ENCODE data around the gene CCRL2. TPM values are rescaled to one million over a fixed set of nuclear protein-coding genes. Genes with fewer than 3 reads are reported as not detected.

The CCRL2 gene
- total RNA-seq, 4 donors from 2014 or later: 0.88 to 3.2 (median 1.7) TPM

GRCh38 chr3:46397111-46397510 lies 9.9 kb upstream of the CCRL2 start:
- intact Hi-C loops (cut with DNase I; ENCODE audit: low total_unique reads): no loop called here
- TF ChIP-seq POLR2A (IDR thresholded peaks at IDR 0.05) (no peak), CTCF (IDR thresholded peaks at IDR 0.05) (no peak)
- Histone ChIP-seq H3K36me3 (no peaks in the 10 kb centered on the region), H3K27ac (no peak overlapping the region), H3K4me1 (no peaks in the 10 kb centered on the region), H3K27me3 (no peaks in the 10 kb centered on the region), H3K4me3 (no peak overlapping the region), H3K9me3 (no peaks in the 10 kb centered on the region)
- DNase-seq: no peak

DNA sequence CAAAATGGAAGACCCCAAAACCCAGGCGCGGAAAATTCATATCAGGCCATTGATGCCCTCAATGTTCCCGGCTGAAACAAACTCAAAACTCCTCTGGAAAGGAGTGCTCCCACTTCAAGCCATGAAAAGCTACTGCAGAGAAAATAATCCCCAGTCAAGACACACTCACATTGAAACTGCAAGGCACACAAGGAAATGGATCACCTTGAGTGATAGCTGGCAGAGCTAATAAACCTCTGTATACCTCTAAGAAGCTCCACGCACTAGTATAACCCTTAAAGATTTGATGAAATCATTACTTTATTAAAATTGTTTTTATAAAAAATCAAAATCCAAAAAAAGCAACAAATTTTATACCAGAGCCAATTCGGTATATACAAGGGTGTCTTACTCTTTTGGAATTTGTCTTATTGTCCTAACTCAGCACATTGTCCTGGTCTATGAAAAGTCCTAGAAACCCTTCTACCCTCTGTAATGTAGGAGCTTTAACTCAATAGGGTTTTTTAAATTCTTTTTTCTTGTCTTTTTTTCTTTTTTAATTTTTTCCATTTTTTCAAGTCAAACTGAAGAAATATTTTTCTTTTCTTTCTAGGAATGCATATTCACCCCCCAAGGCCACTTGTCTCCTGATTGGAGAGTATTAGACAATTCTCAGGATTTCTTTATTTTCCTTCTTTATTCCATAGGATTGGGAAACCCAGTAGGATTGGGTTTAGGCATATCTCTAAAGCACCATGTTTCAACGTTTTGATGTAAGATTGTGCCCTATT lies 8.7 kb upstream of the CCRL2 start:
- TF ChIP-seq CTCF (IDR thresholded peaks at IDR 0.05) (no peak), POLR2A (IDR thresholded peaks at IDR 0.05) (no peak)
- intact Hi-C loops (cut with DNase I; ENCODE audit: low total_unique reads): no loop called here
- no peaks in the 10 kb centered on the region for H3K36me3 ChIP-seq
- H3K27me3 ChIP-seq: no peaks in the 10 kb centered on the region
- H3K9me3 ChIP-seq: no peaks in the 10 kb centered on the region
- no peaks in the 10 kb centered on the region for H3K4me1 ChIP-seq
- no peak overlapping the region for H3K4me3 ChIP-seq
- no peak for DNase-seq
- no peak overlapping the region for H3K27ac ChIP-seq

DNA sequence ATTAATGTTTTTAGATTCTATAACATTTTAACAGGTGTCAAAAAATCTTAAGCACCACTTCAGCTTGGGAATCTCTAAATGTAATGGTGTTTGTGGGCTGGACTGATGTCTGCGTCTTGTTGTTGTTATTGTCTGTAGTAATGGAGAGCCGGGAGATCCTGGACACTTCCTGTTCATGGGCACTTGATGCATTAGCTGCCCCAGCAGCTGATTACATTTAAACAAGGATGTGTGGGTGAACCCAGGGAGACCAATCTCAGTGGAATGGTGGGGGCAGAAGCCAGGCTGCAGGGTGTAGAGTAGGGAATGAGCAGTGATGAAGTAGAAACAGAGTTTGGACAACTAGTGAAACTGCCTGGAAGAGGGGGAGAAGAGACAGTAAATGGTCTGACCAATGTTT lies 8.0 kb upstream of the CCRL2 start:
- TF ChIP-seq CTCF (IDR thresholded peaks at IDR 0.05) (no peak), POLR2A (IDR thresholded peaks at IDR 0.05) (no peak)
- DNase-seq: no peak
- intact Hi-C loops (cut with DNase I; ENCODE audit: low total_unique reads): no loop called here
- H3K4me1 ChIP-seq: no peaks in the 10 kb centered on the region
- H3K36me3 ChIP-seq: no peaks in the 10 kb centered on the region
- no peak overlapping the region for H3K4me3 ChIP-seq
- no peak overlapping the region for H3K27ac ChIP-seq
- no peaks in the 10 kb centered on the region for H3K27me3 ChIP-seq
- no peaks in the 10 kb centered on the region for H3K9me3 ChIP-seq

GRCh38 chr3:46399557-46399956 lies 7.5 kb upstream of the CCRL2 start:
- no peaks in the 10 kb centered on the region for H3K36me3 ChIP-seq
- intact Hi-C loops (cut with DNase I; ENCODE audit: low total_unique reads): no loop called here
- no peak overlapping the region for H3K27ac ChIP-seq
- no peak for DNase-seq
- H3K4me3 ChIP-seq: no peak overlapping the region
- H3K4me1 ChIP-seq: no peaks in the 10 kb centered on the region
- H3K9me3 ChIP-seq: no peaks in the 10 kb centered on the region
- TF ChIP-seq POLR2A (IDR thresholded peaks at IDR 0.05) (no peak), CTCF (IDR thresholded peaks at IDR 0.05) (no peak)
- no peaks in the 10 kb centered on the region for H3K27me3 ChIP-seq

- Histone ChIP-seq H3K9me3 (no peaks in the 10 kb centered on the region), H3K36me3 (no peaks in the 10 kb centered on the region), H3K4me1 (no peaks in the 10 kb centered on the region), H3K27me3 (no peaks in the 10 kb centered on the region), H3K27ac (no peak overlapping the region), H3K4me3 (no peak overlapping the region)
- TF ChIP-seq POLR2A (IDR thresholded peaks at IDR 0.05): no peak
- TF ChIP-seq CTCF (IDR thresholded peaks at IDR 0.05): no peak
- DNase-seq: no peak
- intact Hi-C loops (cut with DNase I; ENCODE audit: low total_unique reads): no loop called here
Measured at GRCh38 chr3:46400000-46400734, 6.9 kb upstream of the CCRL2 start.

Measured in uterus (tissue), 4 donors.